DND-41 (cell line): Measurements from ENCODE around the gene AKAP13.

Source experiments
- ATAC-seq: fragments of 200-7000 bp; cut with Tn5 transposase; 3 replicates; pipeline ENCODE4 v1.9.1; 2021; ENCODE audit warnings: low read depth; ENCODE audit not compliant: insufficient read depth
- DNase-seq: peaks from one replicate; pipeline ENCODE4 v3.0.0-alpha.2; 2020
- H2AFZ ChIP-seq: 2 replicates; pipeline ENCODE4 v1.6.0; 2012; ENCODE audit warnings: low read depth, low read length
- H3K27ac ChIP-seq: 2 replicates; pipeline ENCODE4 v1.5.1; 2012; ENCODE audit warnings: low read length, inconsistent platforms
- H3K27me3 ChIP-seq: fragments of 200-600 bp; sonication (generic); 2 replicates; pipeline ENCODE4 v1.6.0; 2012; ENCODE audit warnings: low read length, mild to moderate bottlenecking, inconsistent platforms; ENCODE audit not compliant: insufficient read depth, poor library complexity
- H3K36me3 ChIP-seq: 2 replicates; pipeline ENCODE4 v1.5.1; 2012; ENCODE audit warnings: low read length, inconsistent platforms; ENCODE audit not compliant: insufficient read depth
- H3K4me1 ChIP-seq: 2 replicates; pipeline ENCODE4 v1.5.1; 2012; ENCODE audit warnings: mild to moderate bottlenecking, low read length; ENCODE audit not compliant: insufficient read depth
- H3K4me2 ChIP-seq: 2 replicates; pipeline ENCODE4 v1.6.0; 2012; ENCODE audit warnings: mild to moderate bottlenecking, moderate library complexity, low read length, inconsistent platforms; ENCODE audit not compliant: insufficient read depth
- H3K4me3 ChIP-seq, 2 experiments: fragments of 200-600 bp in 1 of 2; shearing (Covaris generic) in 1 of 2; 2 replicates each; pipeline ENCODE4 v1.5.1; 2012 to 2016; ENCODE audit warnings: inconsistent platforms in 2 of 2, low read length in 2 of 2, mild to moderate bottlenecking in 2 of 2, low read depth in 1 of 2, moderate library complexity in 1 of 2
- H3K79me2 ChIP-seq: 2 replicates; pipeline ENCODE4 v1.6.0; 2012; ENCODE audit warnings: low read length, inconsistent platforms; ENCODE audit not compliant: insufficient read depth
- H3K9ac ChIP-seq: 2 replicates; pipeline ENCODE4 v1.6.0; 2012; ENCODE audit warnings: low read depth, mild to moderate bottlenecking, inconsistent platforms, low read length, moderate library complexity
- H3K9me3 ChIP-seq: 2 replicates; pipeline ENCODE4 v1.5.1; 2012; ENCODE audit warnings: low read length, moderate library complexity, mild to moderate bottlenecking, inconsistent platforms; ENCODE audit not compliant: insufficient read depth, severe bottlenecking
- H4K20me1 ChIP-seq: 2 replicates; pipeline ENCODE4 v1.6.0; 2012; ENCODE audit warnings: low read length; ENCODE audit not compliant: insufficient read depth
- EZH2 ChIP-seq: IDR thresholded peaks from 3 replicates; pipeline ENCODE4 v1.6.1; 2012; ENCODE audit warnings: borderline replicate concordance, low read depth, mild to moderate bottlenecking, moderate library complexity, low read length, inconsistent platforms; ENCODE audit not compliant: severe bottlenecking
- TF ChIP-seq, protein P1 (sequence below): IDR thresholded peaks from 2 replicates; pipeline ENCODE4 v1.5.1; 2012; ENCODE audit warnings: borderline replicate concordance, low read length, moderate library complexity, mild to moderate bottlenecking; ENCODE audit not compliant: poor library complexity, severe bottlenecking; ENCODE audit errors: extremely low read depth

AKAP13 gene

DNA sequence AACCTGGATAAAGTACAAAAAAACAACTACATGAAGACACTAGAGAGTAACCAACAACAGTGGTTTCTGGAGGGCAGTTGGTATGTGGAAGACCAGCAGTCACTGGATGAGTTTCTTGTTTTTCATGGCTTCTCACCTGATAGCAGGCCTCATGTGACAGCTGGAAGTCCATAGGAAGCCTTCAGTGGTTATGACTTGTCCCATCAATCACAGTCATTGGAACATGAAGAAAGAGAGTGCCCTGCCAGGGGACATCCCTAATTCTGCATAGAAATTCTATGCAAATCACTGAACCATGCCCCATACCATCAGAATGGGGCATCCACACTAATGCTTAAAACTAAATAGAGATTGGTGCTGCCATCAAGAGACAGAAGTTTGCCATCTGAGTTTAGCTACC, 81.6 kb downstream of the AKAP13 start:
- DNase-seq: no peak
- Histone ChIP-seq H3K4me2 (no peak overlapping the region), H2AFZ (no peak overlapping the region), H3K4me3 (no peak overlapping the region), H3K9ac (no peak overlapping the region), H3K36me3 (no peaks in the 10 kb centered on the region), H4K20me1 (peaks cover 6% of the 10 kb centered on the region; the same call in 1 of the 2 replicates), H3K27ac (no peak overlapping the region), H3K4me1 (peaks cover 13% of the 10 kb centered on the region), H3K9me3 (no peaks in the 10 kb centered on the region), H3K27me3 (no peaks in the 10 kb centered on the region), H3K79me2 (no peaks in the 10 kb centered on the region)
- TF ChIP-seq EZH2: no peak
- TF ChIP-seq, protein P1, sequence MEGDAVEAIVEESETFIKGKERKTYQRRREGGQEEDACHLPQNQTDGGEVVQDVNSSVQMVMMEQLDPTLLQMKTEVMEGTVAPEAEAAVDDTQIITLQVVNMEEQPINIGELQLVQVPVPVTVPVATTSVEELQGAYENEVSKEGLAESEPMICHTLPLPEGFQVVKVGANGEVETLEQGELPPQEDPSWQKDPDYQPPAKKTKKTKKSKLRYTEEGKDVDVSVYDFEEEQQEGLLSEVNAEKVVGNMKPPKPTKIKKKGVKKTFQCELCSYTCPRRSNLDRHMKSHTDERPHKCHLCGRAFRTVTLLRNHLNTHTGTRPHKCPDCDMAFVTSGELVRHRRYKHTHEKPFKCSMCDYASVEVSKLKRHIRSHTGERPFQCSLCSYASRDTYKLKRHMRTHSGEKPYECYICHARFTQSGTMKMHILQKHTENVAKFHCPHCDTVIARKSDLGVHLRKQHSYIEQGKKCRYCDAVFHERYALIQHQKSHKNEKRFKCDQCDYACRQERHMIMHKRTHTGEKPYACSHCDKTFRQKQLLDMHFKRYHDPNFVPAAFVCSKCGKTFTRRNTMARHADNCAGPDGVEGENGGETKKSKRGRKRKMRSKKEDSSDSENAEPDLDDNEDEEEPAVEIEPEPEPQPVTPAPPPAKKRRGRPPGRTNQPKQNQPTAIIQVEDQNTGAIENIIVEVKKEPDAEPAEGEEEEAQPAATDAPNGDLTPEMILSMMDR: no peak
- no peak for ATAC-seq

- no peak overlapping the region for H3K4me3 ChIP-seq
Observed at GRCh38 chr15:85463276-85463892, 83.0 kb downstream of the AKAP13 start.

GRCh38 chr15:85463976-85464375, 83.6 kb downstream of the AKAP13 start:
- Histone ChIP-seq H3K4me3 (no peak overlapping the region), H3K27ac (no peak overlapping the region), H3K9ac (no peak overlapping the region), H4K20me1 (peaks cover 6% of the 10 kb centered on the region; the same call in 1 of the 2 replicates), H3K4me2 (no peak overlapping the region), H2AFZ (no peak overlapping the region), H3K36me3 (no peaks in the 10 kb centered on the region), H3K4me1 (peaks cover 13% of the 10 kb centered on the region), H3K79me2 (no peaks in the 10 kb centered on the region), H3K9me3 (no peaks in the 10 kb centered on the region), H3K27me3 (no peaks in the 10 kb centered on the region)
- DNase-seq (no peak), ATAC-seq (no peak)
- TF ChIP-seq, protein P1: no peak
- no peak for TF ChIP-seq EZH2

More at GRCh38 chr15:85463276-85463892, 83.0 kb downstream of the AKAP13 start:
- H3K36me3 ChIP-seq: no peaks in the 10 kb centered on the region
- peaks cover 13% of the 10 kb centered on the region for H3K4me1 ChIP-seq
- H3K9ac ChIP-seq: no peak overlapping the region
- H3K27me3 ChIP-seq: no peaks in the 10 kb centered on the region
- peaks cover 6% of the 10 kb centered on the region; the same call in 1 of the 2 replicates for H4K20me1 ChIP-seq
- H3K27ac ChIP-seq: no peak overlapping the region
- TF ChIP-seq, protein P1: no peak
- no peak for TF ChIP-seq EZH2
- no peak overlapping the region for H2AFZ ChIP-seq
- no peak overlapping the region for H3K4me2 ChIP-seq
- DNase-seq (peak; percentile 24), ATAC-seq (peak; percentile 82)
- H3K79me2 ChIP-seq: no peaks in the 10 kb centered on the region
- no peaks in the 10 kb centered on the region for H3K9me3 ChIP-seq

DNA sequence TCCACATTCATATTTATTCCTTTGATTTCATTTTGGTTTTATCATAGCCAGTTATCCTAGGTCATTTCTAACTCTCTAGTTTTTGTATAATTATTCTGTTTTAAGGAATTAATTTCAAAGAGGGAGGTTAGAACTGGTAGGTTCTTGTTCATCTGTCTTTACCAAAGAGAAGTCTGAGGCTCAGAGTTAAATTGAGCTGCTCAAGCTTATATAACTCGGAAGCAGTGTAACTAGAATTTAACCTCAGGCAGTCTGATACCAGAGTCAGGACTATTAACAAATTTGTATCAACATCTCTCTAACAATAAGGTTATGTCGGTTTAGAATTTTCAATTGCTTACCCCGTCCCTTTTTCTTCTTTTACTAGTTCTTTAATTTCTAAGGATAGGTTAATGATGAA, 84.1 kb downstream of the AKAP13 start:
- Histone ChIP-seq H3K9ac (no peak overlapping the region), H3K9me3 (no peaks in the 10 kb centered on the region), H3K27ac (no peak overlapping the region), H3K4me2 (no peak overlapping the region), H3K27me3 (no peaks in the 10 kb centered on the region), H3K36me3 (no peaks in the 10 kb centered on the region), H3K4me1 (peaks cover 13% of the 10 kb centered on the region), H4K20me1 (peaks cover 6% of the 10 kb centered on the region; the same call in 1 of the 2 replicates), H3K4me3 (no peak overlapping the region), H2AFZ (no peak overlapping the region), H3K79me2 (no peaks in the 10 kb centered on the region)
- ATAC-seq: no peak
- TF ChIP-seq, protein P1: no peak
- no peak for TF ChIP-seq EZH2
- no peak for DNase-seq
